ENCODE measurements around the gene TLK2.
"Not testable (repeated sequence)": the region's sequence is repeated elsewhere in the genome, so short reads cannot be mapped to it uniquely, and the experiment has no call there.

Gene TLK2

DNA sequence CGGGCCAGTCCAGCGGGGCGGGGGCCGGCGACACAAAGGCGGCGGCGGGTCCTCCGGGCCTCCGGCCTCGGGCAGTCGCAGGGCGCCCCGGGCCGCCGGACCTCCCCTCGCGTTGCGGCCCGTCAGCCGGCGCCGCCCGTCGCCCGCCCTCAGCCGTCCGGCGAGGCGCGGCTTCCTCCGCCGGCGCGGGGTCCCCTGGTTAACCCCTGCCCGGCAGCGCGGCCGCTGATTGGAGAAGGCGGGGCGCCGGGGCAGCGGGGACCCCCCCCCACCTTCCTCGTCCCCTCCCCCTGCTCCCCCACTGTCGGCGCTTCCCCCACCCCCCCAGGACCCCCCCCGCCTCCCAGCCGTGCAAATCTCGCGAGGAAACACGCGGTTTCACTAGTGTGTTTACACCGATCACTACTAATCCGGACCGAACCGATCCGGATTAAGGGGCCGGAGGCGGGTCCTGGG, at the start of gene TLK2:
Gene TLK2, plus strand, starts transcription at position 402 of the 456 bp plus-strand sequence. CDS start 2,301 bp downstream, outside the sequence.
- DNase-seq = no peak

DNA sequence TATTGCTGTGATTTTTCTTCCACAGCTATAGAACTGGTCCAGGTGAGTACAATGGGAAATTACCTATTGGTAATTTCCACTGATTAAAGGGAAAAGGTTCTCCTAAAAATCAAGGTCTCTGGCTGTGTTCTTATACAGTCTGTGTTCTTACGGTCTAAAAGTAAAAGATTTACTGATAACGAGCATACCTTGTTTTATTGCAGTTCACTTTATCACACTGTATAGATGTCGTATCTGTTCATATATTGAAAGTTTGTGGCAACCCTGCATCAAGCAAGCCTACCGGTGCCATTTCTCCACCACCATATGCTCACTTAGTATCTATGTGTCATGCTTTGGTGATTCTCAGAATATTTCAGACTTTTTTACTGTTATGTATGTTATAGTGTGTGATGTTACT, 43.4 kb upstream of the TLK2 start:
- DNase-seq = not testable (repeated sequence)

DNA sequence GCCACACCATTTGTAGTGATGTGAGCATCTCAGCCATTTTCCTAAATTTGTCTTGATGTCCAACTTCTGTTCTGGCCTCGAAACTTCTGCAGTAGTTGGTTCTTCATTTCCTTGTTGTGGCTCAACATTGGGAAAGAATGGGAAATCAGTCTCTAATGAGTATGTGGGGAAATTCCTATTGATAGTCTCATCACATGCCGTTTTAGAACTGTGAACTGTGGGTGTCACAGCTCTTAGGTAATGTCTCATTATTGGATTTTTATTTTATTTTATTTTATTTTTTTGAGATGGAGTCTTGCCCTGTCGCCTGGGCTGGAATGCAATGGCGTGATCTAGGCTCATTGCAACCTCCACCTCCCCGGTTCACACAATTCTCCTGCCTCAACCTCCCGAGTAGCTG, 37.4 kb upstream of the TLK2 start:
- not testable (repeated sequence) for DNase-seq

DNA sequence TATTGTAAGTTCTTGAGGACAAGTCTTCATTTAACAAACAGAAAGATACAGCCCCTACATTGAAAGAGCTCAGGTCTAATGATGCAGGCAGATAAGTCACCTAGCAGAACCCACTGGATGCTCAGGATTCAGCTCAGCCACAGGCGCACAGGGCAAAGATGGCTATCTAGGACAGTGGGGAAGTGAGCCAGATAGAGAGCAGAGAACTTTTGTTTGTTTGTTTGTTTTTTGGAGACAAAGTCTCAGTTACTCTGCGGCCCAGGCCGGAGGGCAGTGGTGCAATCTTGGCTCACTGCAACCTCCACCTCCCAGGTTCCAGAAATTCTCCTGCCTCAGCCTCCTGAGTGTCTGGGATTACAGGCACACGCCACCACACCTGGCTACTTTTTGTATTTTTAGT, 34.6 kb upstream of the TLK2 start:
- DNase-seq = no peak

DNA sequence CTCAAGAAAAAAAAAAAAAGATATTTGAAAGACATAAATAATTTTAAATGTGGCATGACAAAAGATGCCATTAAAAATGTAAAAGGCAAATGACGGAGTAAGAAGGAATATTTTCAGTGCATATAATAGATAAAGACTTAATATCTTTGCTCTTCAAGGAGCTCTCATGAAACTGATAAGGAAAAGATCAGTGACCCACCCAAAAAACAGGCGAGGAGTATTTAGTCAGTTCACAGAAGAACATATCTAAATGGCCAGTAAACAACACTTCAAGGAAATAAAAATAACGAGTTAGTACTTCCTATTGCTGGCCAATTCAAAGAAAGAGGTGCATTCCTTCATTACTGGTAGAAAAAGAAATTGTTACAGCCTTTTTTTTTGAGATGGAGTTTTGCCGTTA, 32.8 kb upstream of the TLK2 start:
- not testable (repeated sequence) for DNase-seq

DNA sequence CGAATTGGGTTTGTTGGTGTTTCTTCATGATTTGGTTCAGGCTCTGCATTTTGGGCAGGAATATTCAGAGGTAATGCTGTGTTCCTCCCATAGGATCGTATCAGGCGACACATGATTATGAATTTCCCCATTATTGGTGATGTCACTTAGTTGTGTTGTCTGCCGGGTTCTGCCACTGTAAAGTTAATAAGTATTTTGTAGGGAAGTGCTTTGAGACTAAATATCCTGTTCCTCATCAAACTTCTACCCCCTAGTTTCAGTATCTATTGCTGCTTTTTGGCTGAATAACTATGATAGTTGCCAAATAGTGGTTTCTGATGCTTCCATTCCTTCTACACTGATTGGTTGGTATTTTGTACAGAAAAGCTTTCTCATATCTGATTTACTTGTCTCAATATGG, 26.4 kb upstream of the TLK2 start:
- DNase-seq = not testable (repeated sequence)

DNA sequence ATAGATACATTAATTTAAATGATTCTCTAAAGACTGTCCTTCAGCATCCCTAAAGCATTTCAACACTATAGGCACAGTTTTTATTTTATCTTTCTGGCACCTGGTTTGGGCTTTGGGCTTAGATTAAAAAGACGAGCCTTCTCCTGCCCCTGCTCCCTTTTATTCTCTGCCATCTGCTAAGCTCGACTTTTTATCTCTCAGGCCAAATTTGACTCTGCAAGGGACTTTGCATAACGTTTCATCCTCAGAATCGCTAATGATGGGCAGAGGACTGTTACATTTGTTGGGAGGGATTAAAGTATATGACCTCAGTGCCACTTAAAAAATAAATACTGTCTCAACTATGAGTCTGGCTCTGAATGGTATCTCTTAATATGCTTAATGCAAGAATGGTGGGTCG, 25.6 kb upstream of the TLK2 start:
- not testable (repeated sequence) for DNase-seq

DNA sequence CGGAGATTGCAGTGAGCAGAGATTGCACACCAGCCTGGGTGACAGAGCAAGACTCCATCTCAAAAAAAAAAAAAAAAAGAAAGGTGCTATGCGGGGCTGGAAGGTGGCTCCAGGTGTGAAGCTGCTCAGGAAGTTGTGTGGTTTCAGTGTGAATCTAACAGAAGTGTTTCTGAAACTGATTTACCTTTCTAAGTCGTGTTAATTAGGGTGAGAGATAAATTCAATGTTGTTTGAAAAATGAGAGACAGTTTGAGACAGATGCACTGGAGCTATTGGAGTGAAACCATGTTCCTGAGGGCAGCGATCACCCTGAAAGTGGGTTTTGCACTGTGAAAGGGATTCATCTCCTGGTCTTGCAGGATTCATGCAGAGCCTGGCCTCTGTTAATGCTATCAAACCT, 25.0 kb upstream of the TLK2 start:
- not testable (repeated sequence) for DNase-seq

DNA sequence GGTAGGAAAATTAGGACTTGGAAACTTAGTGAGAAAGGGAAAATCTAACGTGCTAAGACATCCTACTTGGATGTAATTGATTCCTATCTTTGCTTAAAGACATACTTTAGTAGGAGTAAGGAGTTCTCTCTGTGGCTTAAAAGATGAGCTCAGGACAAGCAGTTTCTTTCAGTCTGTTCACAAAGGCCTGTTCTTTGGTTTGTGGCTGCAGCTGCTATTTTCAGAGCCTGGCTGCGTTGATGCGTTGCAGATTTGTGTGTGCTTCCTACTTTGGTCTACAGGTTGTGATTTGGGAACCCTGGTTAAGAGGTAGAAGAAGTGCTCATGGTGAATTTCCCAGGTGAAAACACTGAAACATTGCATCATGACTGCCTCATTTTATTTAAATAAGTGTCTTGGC, 24.5 kb upstream of the TLK2 start:
- not testable (repeated sequence) for DNase-seq

DNA sequence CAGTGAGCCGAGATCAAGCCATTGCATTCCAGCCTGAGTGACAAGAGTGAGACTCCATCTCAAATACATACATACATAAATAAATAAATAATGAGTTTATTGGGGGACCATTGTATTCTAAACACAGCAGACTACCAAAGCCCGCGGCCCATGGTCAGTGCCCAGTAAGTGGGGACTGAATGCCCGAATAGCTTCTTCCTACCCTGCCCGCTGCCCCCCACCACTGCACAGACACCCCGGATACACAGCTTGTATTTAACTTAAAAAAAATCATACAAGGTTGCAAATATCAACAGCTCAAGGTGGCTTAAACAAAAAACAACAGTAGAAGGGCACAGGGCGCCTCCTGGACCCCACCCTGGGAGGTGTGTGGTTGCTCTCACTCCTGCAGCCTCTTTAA, 22.6 kb upstream of the TLK2 start:
- no peak for DNase-seq

DNA sequence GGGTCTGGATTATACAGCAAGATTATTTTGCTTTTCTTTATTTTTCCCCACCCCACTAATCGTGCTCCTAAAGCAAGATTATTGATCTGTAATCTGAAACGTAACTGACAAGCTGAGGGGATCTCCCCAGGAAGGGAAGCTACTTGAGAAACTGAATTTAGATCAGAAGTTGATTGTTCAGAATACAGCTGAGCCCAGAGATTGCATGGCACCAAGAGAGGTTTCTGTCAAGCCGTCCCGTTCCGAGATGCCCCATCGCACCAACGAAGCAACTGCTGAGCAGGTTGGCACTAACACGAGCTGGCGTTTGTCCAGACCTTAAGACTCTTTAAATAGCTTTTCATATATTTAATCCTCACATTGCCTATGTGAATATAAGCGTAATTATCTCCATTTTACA, 20.1 kb upstream of the TLK2 start:
- DNase-seq = not testable (repeated sequence)

DNA sequence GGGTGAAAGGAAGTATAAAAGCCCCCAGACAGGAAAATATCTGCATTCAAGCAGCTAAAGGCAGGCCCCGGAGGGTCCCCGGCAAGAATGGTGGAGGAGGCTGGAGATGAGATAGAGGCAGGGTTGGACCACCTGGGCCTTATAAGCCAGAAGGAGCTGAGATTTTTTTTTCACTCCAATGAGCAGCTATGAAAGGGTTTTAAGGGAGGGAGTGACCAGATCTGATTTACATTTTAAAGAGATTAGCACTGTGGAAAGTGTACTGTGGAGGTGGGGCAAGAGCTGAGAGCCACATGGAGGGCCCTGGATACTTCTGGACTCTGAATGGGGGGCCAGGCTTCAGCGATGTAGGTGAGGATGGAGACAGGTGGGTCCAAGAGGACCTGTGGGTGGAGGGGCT, 14.2 kb upstream of the TLK2 start:
- DNase-seq = not testable (repeated sequence)

DNA sequence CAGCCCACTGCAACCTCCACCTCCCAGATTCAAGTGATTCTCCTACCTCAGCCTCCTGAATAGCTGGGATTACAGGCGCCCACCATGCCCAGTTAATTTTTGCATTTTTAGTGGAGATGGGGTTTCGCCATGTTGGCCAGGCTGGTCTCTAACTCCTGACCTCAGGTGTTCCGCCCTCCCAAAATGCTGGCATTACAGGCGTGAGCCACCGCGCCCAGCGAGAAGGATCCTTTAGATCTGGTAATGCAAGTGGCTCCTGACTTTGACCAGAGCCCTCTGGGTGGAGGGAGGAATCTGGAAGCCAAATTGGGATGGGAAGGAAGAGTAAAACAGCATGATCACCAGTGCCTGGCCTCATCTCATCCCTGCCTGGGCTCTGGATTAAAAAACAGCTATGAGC, 13.4 kb upstream of the TLK2 start:
- not testable (repeated sequence) for DNase-seq

DNA sequence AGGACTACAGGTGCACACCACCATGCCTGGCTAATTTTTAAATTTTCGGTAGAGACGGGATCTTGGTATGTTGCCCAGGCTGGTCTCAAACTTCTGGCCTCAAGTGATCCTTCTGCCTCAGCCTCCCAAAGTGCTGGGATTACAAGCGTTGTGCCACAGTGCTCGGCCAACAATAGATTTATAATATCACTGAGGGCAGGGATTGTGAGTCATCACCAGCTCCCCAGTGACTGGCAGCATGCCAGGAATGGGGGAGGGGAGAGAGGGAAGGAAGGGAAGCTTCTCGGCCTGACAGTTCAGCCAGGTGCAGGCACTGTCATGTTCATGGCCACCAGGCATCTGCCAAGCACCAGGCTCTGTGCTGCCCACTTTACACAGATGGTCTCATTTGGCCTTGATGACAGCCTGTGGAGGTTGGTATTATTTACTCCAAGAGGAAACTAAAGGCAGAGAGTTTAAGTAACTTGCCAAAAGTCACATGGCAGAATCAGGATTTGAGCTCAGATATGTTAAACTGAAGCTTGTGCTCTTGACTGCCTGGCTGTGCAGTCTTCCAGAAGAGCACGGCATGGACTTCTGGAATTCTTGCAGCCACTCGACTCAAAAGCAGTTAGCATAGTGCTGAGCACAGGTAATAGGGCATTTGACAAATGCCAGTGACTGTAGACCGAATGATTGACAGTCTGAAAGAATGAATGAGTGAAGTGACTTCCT, 7.8 kb upstream of the TLK2 start:
- peak; percentile 8 to 45 for DNase-seq

DNA sequence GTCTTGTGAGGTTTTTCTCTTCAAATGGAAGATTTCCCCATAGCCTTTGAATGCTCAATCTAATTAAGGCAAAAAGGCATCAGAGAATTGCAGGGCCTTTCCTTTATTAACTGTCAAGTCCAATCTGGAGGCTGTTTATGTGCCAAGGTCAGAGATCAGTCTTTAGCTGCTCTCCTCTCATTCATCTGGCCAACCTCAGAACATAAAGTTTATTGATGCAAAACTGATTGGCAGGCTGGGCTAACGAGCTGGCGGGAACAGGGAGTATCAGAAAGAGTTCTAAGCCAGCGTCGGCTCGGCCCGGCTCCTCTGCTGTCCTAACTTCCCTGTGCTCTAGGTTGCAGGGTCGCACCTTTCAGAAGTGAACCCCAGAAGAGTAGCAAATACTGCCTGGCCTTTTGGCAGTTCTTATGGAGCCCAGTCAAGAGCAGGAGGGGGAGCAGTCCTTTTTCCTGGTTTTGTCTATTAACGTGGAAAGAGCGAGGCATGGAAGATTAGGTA, 7.2 kb upstream of the TLK2 start:
- not testable (repeated sequence) for DNase-seq

DNA sequence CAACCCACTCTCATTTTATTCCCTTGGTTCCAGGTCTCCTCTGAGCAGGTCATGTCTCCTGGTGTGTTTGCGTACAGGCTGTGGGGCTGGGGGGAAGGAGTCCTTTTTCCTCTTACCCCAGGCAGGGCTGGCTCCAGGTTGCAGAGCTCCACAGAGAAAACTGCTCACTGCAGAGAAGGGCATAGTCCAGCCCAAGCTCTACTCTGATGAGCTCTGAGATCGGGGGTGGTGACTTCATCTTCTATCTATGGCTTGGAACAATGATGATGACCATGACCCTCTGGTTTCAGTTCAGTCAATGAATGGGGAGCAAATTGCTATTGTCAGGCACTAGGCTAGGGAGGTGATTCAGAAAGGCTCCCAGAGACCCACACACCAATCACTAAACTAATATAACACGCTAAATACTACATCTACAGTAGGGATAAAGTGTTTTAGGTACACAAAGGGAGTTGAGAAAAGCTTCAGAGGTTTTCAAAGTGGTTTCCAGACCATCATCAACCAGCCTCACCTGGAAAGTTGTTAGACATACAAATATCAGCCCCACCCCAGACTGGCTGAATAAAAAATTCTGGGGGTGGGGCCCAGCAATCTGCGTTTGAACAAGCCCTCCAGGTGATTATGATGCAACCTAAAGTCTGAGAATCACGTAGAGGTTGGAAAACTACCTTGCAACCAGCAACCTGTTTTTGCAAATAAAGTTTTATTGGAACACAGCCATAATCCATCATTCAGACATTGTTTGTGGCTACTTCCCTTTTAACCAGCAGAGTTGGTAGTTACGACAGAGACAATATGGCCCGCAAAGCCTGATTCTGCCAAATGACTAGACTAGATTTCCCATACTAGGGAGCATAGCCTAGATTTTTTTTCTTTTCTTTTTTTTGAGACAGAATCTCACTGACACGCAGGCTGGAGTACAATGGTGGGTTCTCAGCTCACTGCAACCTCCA, 5.3 kb upstream of the TLK2 start:
- not testable (repeated sequence) for DNase-seq

DNA sequence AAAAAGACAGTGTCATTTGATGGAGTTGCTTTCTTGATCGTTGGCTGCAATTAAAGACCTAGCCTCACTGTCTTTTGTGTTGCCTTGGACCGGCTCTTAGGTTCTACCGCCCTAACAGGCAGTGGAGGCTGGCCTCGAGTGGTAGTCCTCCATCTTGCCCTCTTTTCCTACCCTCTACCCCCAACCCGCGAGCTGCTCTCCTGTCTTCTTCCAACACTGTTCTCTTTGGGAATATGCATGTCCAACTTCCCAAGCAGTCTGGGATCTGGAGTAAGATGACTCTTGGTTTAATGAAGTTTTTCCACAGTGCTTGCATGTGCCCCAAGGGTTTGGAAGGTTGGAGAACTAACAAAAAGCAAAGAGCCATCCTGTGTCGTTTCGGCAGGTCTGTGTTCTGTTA, 1.5 kb upstream of the TLK2 start:
- not testable (repeated sequence) for DNase-seq

DNA sequence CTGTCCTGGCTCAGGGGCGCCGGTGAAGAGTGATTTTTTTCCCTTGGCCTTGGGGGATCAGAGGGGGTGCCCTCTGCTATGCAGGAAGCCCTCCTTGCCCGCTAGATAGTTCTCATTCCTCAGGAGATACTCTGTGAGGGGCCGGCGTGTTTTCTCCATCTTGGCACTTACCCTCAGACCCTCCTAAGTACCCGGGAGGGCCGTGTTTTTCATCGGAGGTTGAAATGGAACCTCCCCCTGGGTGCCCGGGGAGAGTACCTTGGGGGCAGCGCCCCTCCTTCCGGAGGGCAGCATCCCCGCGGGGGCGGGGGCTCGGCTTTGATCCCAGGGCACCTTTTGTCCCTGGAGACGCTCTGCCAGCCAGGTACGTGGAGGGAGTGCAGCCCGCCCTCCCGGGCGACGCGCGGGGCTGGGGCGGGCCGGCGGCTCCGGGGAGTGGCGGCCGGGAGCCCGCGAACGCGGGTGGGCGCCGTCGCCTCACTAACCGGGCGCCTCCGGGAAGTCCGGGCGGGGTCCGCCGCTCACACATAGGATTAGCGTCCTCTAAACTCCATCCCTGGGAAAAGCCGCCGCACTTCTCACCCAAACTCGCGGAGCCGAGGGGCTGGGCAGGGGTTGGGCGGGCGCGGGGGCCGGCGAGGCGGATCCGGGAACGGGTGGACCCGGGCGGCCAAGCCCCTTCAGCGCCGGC, 762 bp upstream of the TLK2 start:
- not testable (repeated sequence) for DNase-seq

DNA sequence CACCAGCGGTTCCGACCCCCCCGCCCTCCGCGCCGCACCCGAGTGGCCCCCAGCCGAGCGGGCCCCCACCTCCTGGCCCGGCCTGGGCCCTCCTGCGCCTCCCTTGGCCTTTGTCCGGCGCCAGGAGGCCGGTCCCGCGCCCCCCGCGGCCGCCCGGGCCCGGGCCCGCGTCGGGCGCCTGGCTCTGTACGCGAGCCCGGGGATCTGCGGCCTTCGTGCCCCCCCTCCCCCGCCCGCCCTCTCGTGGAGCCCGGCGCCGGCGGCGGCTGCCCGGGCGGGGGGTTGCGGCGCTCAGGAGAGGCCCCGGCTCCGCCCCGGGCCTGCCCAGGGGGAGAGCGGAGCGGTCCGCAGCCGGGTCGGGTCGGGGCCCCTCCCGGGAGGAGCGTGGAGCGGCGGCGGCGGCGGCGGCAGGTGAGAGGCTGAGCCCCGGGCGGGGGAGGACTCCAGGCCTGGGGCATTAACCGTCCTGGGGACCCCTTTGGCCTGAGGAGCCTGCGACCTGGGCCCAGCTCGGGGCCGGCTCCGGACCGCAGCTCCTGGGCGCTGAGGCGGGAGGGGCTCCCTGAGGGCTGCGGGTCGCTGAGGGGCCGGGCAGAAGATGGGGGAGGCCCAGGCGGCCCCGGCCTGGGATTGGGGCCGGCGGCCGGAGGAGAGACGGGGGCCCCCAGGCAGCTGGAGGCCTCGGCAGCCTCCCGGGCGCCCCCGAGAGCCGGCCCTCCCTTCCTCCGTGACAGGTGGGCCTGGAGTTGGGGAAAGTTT, 434 bp downstream of the TLK2 start:
- DNase-seq = not testable (repeated sequence)

DNA sequence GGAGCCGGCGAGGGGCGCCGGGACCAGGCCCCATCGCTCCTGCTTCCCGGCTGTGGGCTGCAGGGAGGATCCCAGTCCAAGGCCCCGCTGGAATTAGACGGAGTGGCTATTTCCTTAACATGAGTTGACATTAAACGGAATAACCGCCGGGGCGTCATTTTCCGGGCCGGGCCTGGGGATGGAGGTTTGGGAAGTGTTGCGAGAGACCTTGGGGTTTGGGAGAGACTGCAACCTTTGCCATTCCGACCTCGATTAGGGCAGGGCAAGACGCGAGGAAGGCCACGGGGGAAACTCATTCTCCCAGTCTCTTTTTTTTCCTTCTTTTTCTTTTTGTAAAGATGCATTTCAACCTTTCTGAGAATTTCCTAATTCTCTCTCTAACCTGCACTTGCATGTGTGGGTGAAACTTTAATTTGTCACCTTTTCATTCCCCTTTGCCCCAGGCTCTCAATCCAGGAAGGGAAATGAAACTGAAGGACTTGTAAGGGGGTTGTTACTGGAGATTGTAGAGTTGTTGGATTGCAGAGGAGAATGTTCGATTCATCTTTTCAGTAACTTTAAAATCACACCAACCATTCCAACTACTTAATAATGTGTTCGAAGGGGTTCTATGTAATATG, 1.1 kb downstream of the TLK2 start:
- DNase-seq = not testable (repeated sequence)

DNA sequence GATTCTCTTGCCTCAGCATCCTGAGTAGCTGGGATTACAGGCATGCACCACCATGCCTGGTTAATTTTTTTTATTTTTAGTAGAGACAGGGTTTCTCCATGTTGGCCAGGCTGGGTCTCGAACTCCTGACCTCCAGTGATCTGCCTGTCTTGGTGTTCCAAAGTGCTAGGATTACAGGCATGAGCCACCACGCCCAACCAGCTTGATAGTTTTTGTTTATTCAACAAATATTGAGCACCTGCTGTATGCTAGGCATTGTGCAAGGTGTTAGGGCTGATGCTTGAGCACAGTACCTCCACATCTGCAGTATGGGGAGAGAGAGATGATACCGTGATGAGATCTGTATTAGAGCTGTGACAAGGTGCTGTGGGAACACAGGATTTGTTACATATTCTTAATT, 3.9 kb downstream of the TLK2 start:
- not testable (repeated sequence) for DNase-seq

DNA sequence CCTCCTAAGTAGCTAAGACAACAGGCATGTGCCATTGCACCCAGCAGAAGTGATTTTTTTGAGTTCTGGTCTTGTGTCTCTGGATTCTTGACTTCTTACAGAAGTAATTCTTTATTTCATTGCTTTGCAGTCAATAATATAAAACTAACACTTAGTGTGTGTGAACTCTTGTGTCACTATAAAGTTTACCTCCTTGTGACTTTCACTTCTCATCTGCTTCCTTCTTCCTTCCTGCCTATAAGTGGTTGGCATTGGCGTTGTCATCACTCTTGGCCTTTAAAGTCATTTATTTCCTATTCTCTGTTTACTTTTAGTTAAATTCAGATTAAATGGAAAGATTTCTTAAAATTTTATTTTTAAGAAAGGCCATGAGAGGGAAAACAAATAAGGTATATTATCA, 12.4 kb downstream of the TLK2 start:
- not testable (repeated sequence) for DNase-seq
